HepG2 (cell line): ENCODE measurements around the gene FBXL13. TPM values are rescaled to one million over a fixed set of nuclear protein-coding genes. Genes with fewer than 3 reads are reported as not detected.
A peak's percentile ranks its signal among the peaks of the same experiment; 100 is the strongest.

Source experiments
- AGO2 ChIP-seq: fragments of 200-400 bp; formaldehyde crosslinking; optimal IDR thresholded peaks from 2 replicates; pipeline ENCODE3; 2017; ENCODE audit warnings: mild to moderate bottlenecking, low read depth, low read length, moderate library complexity
- CREB3 ChIP-seq: sonication (generic); formaldehyde crosslinking; IDR thresholded peaks from 2 replicates; pipeline ENCODE4 v1.5.0; 2020; ENCODE audit warnings: missing genetic modification reagents
- FLYWCH1 ChIP-seq: sonication (generic); formaldehyde crosslinking; IDR thresholded peaks from 2 replicates; pipeline ENCODE4 v1.8.1; 2023; ENCODE audit warnings: mild to moderate bottlenecking, missing genetic modification reagents
- GZF1 ChIP-seq: sonication (generic); formaldehyde crosslinking; IDR thresholded peaks from 2 replicates; pipeline ENCODE4 v1.5.1; 2020; ENCODE audit warnings: mild to moderate bottlenecking, missing genetic modification reagents
- HNRNPLL ChIP-seq: fragments of 200-400 bp; formaldehyde crosslinking; IDR thresholded peaks from 2 replicates; pipeline ENCODE4 v1.6.1; 2017; ENCODE audit warnings: mild to moderate bottlenecking, low read depth, low read length; ENCODE audit not compliant: poor library complexity, severe bottlenecking
- KDM5A ChIP-seq: fragments of 200-600 bp; sonication (generic); IDR thresholded peaks from 2 replicates; pipeline ENCODE4 v1.7.0; 2018; ENCODE audit warnings: antibody characterized with exemption, mild to moderate bottlenecking, low read length, borderline replicate concordance
- MED1 ChIP-seq: sonication (generic); formaldehyde crosslinking; IDR thresholded peaks from 2 replicates; pipeline ENCODE4 v1.4.0; 2020; ENCODE audit warnings: missing genetic modification reagents
- MEF2D ChIP-seq: sonication (generic); formaldehyde crosslinking; IDR thresholded peaks from 2 replicates; pipeline ENCODE4 v1.5.1; 2020; ENCODE audit warnings: mild to moderate bottlenecking, missing genetic modification reagents
- NAIF1 ChIP-seq: sonication (generic); formaldehyde crosslinking; IDR thresholded peaks from 2 replicates; pipeline ENCODE4 v1.5.0; 2020; ENCODE audit warnings: mild to moderate bottlenecking, missing genetic modification reagents, borderline replicate concordance
- NR2F6 ChIP-seq, 2 experiments: IDR thresholded peaks; 2 replicates each; pipeline ENCODE4 v1.6.1; 2016; ENCODE audit warnings: antibody characterized with exemption in 1 of 2, mild to moderate bottlenecking in 1 of 2
- POLR2G ChIP-seq: fragments of 200-400 bp; formaldehyde crosslinking; IDR thresholded peaks from 2 replicates; pipeline ENCODE4 v1.6.1; 2018; ENCODE audit warnings: mild to moderate bottlenecking, low read depth, low read length, moderate library complexity
- RNF219 ChIP-seq: sonication (generic); formaldehyde crosslinking; IDR thresholded peaks from 2 replicates; pipeline ENCODE4 v1.5.0; 2020; ENCODE audit warnings: mild to moderate bottlenecking, missing genetic modification reagents
- SIX4 ChIP-seq: sonication (generic); formaldehyde crosslinking; IDR thresholded peaks from 2 replicates; pipeline ENCODE4 v1.4.0; 2020; ENCODE audit warnings: missing genetic modification reagents
- SMYD3 ChIP-seq: sonication (generic); formaldehyde crosslinking; IDR thresholded peaks from 2 replicates; pipeline ENCODE4 v1.8.1; 2023; ENCODE audit warnings: mild to moderate bottlenecking, missing genetic modification reagents
- THYN1 ChIP-seq: sonication (generic); formaldehyde crosslinking; IDR thresholded peaks from 2 replicates; pipeline ENCODE4 v1.8.1; 2023; ENCODE audit warnings: low read depth, mild to moderate bottlenecking, moderate library complexity, missing genetic modification reagents, borderline replicate concordance
- TOPORS ChIP-seq: sonication (generic); formaldehyde crosslinking; IDR thresholded peaks from 2 replicates; pipeline ENCODE4 v1.8.0; 2023; ENCODE audit warnings: mild to moderate bottlenecking, missing genetic modification reagents
- U2AF2 ChIP-seq: fragments of 200-400 bp; formaldehyde crosslinking; IDR thresholded peaks from 2 replicates; pipeline ENCODE4 v1.6.1; 2017; ENCODE audit warnings: low read depth, mild to moderate bottlenecking, low read length
- ZFP36L1 ChIP-seq: sonication (generic); formaldehyde crosslinking; IDR thresholded peaks from 2 replicates; pipeline ENCODE4 v1.8.0; 2022; ENCODE audit warnings: mild to moderate bottlenecking, missing genetic modification reagents, moderate library complexity
- ZFYVE20 ChIP-seq: sonication (generic); formaldehyde crosslinking; IDR thresholded peaks from 2 replicates; pipeline ENCODE4 v1.8.0; 2023; ENCODE audit warnings: low read depth, mild to moderate bottlenecking, moderate library complexity, missing genetic modification reagents, borderline replicate concordance
- ZNF251 ChIP-seq: sonication (generic); formaldehyde crosslinking; IDR thresholded peaks from 2 replicates; pipeline ENCODE4 v1.9.0; 2021; ENCODE audit warnings: mild to moderate bottlenecking, missing genetic modification reagents
- ZNF263 ChIP-seq: sonication (generic); formaldehyde crosslinking; IDR thresholded peaks from 2 replicates; pipeline ENCODE4 v1.4.0; 2020; ENCODE audit warnings: missing genetic modification reagents
- ZNF558 ChIP-seq: sonication (generic); formaldehyde crosslinking; IDR thresholded peaks from 2 replicates; pipeline ENCODE4 v1.9.0; 2022; ENCODE audit warnings: mild to moderate bottlenecking, missing genetic modification reagents, borderline replicate concordance
- ZNF564 ChIP-seq: sonication (generic); formaldehyde crosslinking; IDR thresholded peaks from 2 replicates; pipeline ENCODE4 v1.8.1; 2023; ENCODE audit warnings: mild to moderate bottlenecking, missing genetic modification reagents
- ZNF607 ChIP-seq: sonication (generic); formaldehyde crosslinking; IDR thresholded peaks from 2 replicates; pipeline ENCODE4 v1.5.1; 2020; ENCODE audit warnings: missing genetic modification reagents, mild to moderate bottlenecking, borderline replicate concordance
- ZNF674 ChIP-seq: sonication (generic); formaldehyde crosslinking; IDR thresholded peaks from 2 replicates; pipeline ENCODE4 v1.5.0; 2020; ENCODE audit warnings: low read depth, mild to moderate bottlenecking, missing genetic modification reagents
- ZNF816 ChIP-seq: sonication (generic); formaldehyde crosslinking; IDR thresholded peaks from 2 replicates; pipeline ENCODE4 v1.8.0; 2022; ENCODE audit warnings: missing genetic modification reagents, mild to moderate bottlenecking, borderline replicate concordance
- polyA plus RNA-seq, 8 experiments: library from polyadenylated mRNA; depleted of rRNA in 3 of 8; stranded (reverse) in 7 of 8; unstranded in 1 of 8; fragments of >200 nt; fragmentation: Illumina TruSeq in 4 of 8; extraction: Trizol in 4 of 8; gene quantifications; 2 replicates each; pipeline versions ENCODE4 v1.2.1 to v1.2.3, GENCODE V29; 2011 to 2016; ENCODE audit warnings: low read depth in 4 of 8, missing spikeins in 1 of 8, mixed read lengths in 1 of 8; ENCODE audit not compliant: insufficient read depth in 1 of 8
- total RNA-seq, 5 experiments: library from RNA; depleted of rRNA; stranded (reverse); fragments of >200 nt; fragmentation: Illumina TruSeq; extraction: Trizol; gene quantifications; 2 replicates each; pipeline ENCODE4 v1.2.3, GENCODE V29; 2016; ENCODE audit warnings: low read depth in 1 of 5

The FBXL13 gene
- total and polyA plus RNA-seq, 2 of the 13 experiments (the other 11 are each of a cell fraction or from before 2014, with no cell fraction given), result 0.24 to 0.77 TPM

GRCh38 chr7:103074519-103075336 is at the start of gene FBXL13, which contains the start of gene ARMC10 (continued):
- 0 out of 2 replicates have a peak, but pooled peaks have one; percentile 26 for TF ChIP-seq SMYD3 (CRISPR knock-in tag)
- TF ChIP-seq NR2F6 (IDR thresholded peaks at IDR 0.05), result no peak
- no peak for TF ChIP-seq NR2F6 (CRISPR knock-in tag; IDR thresholded peaks at IDR 0.05)
- peak; percentile 88 for TF ChIP-seq ZNF263 (CRISPR knock-in tag)
- TF ChIP-seq ZNF816, result no peak
- TF ChIP-seq MED1 (CRISPR knock-in tag), result peak; percentile 52
- TF ChIP-seq CREB3, result peak; percentile 43; the same call in 1 of the 2 replicates
- no peak for TF ChIP-seq GZF1 (CRISPR knock-in tag)
- no peak for TF ChIP-seq NAIF1
- no peak for TF ChIP-seq ZFYVE20 (CRISPR knock-in tag)
- no peak for TF ChIP-seq ZNF558
- no peak for TF ChIP-seq ZNF674 (CRISPR knock-in tag)
- TF ChIP-seq HNRNPLL, result peak; percentile 73
- no peak for TF ChIP-seq SIX4
- TF ChIP-seq TOPORS (CRISPR knock-in tag), result peak; percentile 56; the same call in 1 of the 2 replicates
- no peak for TF ChIP-seq AGO2
- no peak for TF ChIP-seq ZNF251
- no peak; the same call in 1 of the 2 replicates for TF ChIP-seq KDM5A
- no peak for TF ChIP-seq FLYWCH1 (CRISPR knock-in tag)
- TF ChIP-seq U2AF2, result 0 out of 2 replicates have a peak, but pooled peaks have one; percentile 87
- no peak for TF ChIP-seq RNF219 (CRISPR knock-in tag)
- TF ChIP-seq MEF2D, result no peak
- peak; percentile 88 for TF ChIP-seq POLR2G
- TF ChIP-seq ZFP36L1 (CRISPR knock-in tag), result peak; percentile 58; the same call in 1 of the 2 replicates
- TF ChIP-seq ZNF607 (CRISPR knock-in tag), result peak; percentile 73; the same call in 1 of the 2 replicates
- no peak; the same call in 1 of the 2 replicates for TF ChIP-seq ZNF564
- TF ChIP-seq THYN1, result no peak
